ENCODE data around the gene NUP54.
A peak's percentile ranks its signal among the peaks of the same experiment; 100 is the strongest.

Gene NUP54

GRCh38 chr4:76178296-76178695, 30.1 kb upstream of the NUP54 start:
- Histone ChIP-seq H3K9me3 (replicated peaks; ENCODE audit: low read length) (no peaks in the 10 kb centered on the region), H3K4me1 (ENCODE audit: control insufficient read depth, insufficient read depth, low read length) (peaks cover 10% of the 10 kb centered on the region), H3K4me2 (ENCODE audit: low read length) (no peak overlapping the region), H3K9ac (ENCODE audit: low read depth, low read length) (no peak overlapping the region), H3K27me3 (ENCODE audit: control insufficient read depth, insufficient read depth, low read length) (no peaks in the 10 kb centered on the region), H3K36me3 (ENCODE audit: insufficient read depth, low read length) (peaks cover 45% of the 10 kb centered on the region), H3K4me3 (ENCODE audit: low read length) (no peak overlapping the region)

DNA sequence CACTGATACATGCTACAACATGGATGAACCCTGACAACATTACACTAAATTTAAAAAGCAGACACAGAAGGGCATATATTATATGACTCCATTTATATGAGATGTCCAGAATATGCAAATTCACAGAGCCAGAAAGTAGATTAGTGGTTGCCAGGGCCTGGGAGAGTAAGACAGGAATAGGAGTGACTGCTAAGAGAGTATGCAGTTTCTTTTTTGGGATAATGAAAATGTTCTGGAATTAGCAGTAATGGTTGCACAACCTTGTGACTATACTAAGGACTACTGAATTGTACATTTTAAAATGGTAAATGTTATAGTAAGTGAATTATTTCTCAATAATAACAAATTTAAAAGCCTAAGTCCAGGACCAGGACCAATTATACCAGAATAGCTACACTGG, 29.5 kb upstream of the NUP54 start:
- H3K4me2 ChIP-seq (ENCODE audit: low read length): no peak overlapping the region
- peaks cover 45% of the 10 kb centered on the region for H3K36me3 ChIP-seq (ENCODE audit: insufficient read depth, low read length)
- H3K4me1 ChIP-seq (ENCODE audit: control insufficient read depth, insufficient read depth, low read length): peaks cover 10% of the 10 kb centered on the region
- no peak overlapping the region for H3K4me3 ChIP-seq (ENCODE audit: low read length)
- H3K27me3 ChIP-seq (ENCODE audit: control insufficient read depth, insufficient read depth, low read length): no peaks in the 10 kb centered on the region
- no peaks in the 10 kb centered on the region for H3K9me3 ChIP-seq (replicated peaks; ENCODE audit: low read length)
- H3K9ac ChIP-seq (ENCODE audit: low read depth, low read length): no peak overlapping the region

DNA sequence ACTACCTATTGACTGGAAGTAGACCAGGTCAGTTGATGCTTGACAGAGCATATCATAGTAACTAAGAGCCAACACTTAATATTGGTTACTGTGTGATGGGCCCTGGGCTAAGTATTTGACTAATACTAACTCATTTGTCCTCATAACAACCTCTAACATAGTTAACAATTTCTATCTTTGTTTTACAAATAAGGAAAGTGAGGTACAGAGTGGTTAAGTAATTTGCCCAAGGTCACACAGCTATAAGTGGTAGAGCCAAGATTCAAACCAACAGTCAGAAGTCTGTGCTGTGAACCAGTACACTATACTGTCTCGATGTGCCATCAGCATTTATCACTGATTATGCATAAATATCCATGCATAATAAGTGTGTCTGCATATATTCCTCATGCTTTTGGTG, 27.1 kb upstream of the NUP54 start:
- no peaks in the 10 kb centered on the region for H3K27me3 ChIP-seq (ENCODE audit: control insufficient read depth, insufficient read depth, low read length)
- no peak overlapping the region for H3K9ac ChIP-seq (ENCODE audit: low read depth, low read length)
- no peak overlapping the region for H3K4me2 ChIP-seq (ENCODE audit: low read length)
- H3K9me3 ChIP-seq (replicated peaks; ENCODE audit: low read length): no peaks in the 10 kb centered on the region
- H3K36me3 ChIP-seq (ENCODE audit: insufficient read depth, low read length): peaks cover 45% of the 10 kb centered on the region
- H3K4me1 ChIP-seq (ENCODE audit: control insufficient read depth, insufficient read depth, low read length): peaks cover 10% of the 10 kb centered on the region
- H3K4me3 ChIP-seq (ENCODE audit: low read length): no peak overlapping the region

- Histone ChIP-seq H3K27me3 (ENCODE audit: control insufficient read depth, insufficient read depth, low read length) (no peaks in the 10 kb centered on the region), H3K4me3 (ENCODE audit: low read length) (no peak overlapping the region), H3K4me1 (ENCODE audit: control insufficient read depth, insufficient read depth, low read length) (peaks cover 10% of the 10 kb centered on the region), H3K4me2 (ENCODE audit: low read length) (no peak overlapping the region), H3K9ac (ENCODE audit: low read depth, low read length) (no peak overlapping the region), H3K36me3 (ENCODE audit: insufficient read depth, low read length) (peaks cover 49% of the 10 kb centered on the region), H3K9me3 (replicated peaks; ENCODE audit: low read length) (no peaks in the 10 kb centered on the region)
Observed at GRCh38 chr4:76174216-76174615, 26.0 kb upstream of the NUP54 start.

GRCh38 chr4:76168688-76169087, 20.5 kb upstream of the NUP54 start:
- Histone ChIP-seq H3K4me2 (ENCODE audit: low read length) (no peak overlapping the region), H3K27me3 (ENCODE audit: control insufficient read depth, insufficient read depth, low read length) (no peaks in the 10 kb centered on the region), H3K9ac (ENCODE audit: low read depth, low read length) (no peak overlapping the region), H3K36me3 (ENCODE audit: insufficient read depth, low read length) (peaks cover 65% of the 10 kb centered on the region), H3K4me1 (ENCODE audit: control insufficient read depth, insufficient read depth, low read length) (no peaks in the 10 kb centered on the region), H3K4me3 (ENCODE audit: low read length) (no peak overlapping the region), H3K9me3 (replicated peaks; ENCODE audit: low read length) (no peaks in the 10 kb centered on the region)

DNA sequence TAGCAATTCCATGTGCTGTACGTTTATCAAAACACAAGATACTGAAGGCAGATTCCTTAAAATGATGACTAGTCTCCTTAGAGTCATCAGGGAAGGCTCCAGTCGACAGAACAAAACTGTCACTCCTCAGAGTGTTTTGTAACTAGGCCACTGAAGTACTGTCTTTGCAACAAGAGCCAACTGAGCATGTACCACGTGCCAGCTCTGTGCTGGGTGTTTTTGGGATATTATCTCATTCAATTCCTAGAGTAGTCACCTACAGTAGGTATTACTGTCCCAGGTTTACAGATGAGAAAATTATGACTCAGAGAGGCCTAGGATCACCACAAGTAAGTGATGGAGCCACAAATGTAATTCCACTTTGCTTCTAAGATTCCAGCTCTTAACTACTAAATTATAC, 18.3 kb upstream of the NUP54 start:
- Histone ChIP-seq H3K9ac (ENCODE audit: low read depth, low read length) (no peak overlapping the region), H3K9me3 (replicated peaks; ENCODE audit: low read length) (no peaks in the 10 kb centered on the region), H3K4me3 (ENCODE audit: low read length) (no peak overlapping the region), H3K4me1 (ENCODE audit: control insufficient read depth, insufficient read depth, low read length) (no peaks in the 10 kb centered on the region), H3K27me3 (ENCODE audit: control insufficient read depth, insufficient read depth, low read length) (no peaks in the 10 kb centered on the region), H3K4me2 (ENCODE audit: low read length) (no peak overlapping the region), H3K36me3 (ENCODE audit: insufficient read depth, low read length) (peaks cover 81% of the 10 kb centered on the region)

GRCh38 chr4:76160355-76160754, 12.2 kb upstream of the NUP54 start:
- Histone ChIP-seq H3K4me2 (ENCODE audit: low read length) (no peak overlapping the region), H3K36me3 (ENCODE audit: insufficient read depth, low read length) (peaks cover 62% of the 10 kb centered on the region)

DNA sequence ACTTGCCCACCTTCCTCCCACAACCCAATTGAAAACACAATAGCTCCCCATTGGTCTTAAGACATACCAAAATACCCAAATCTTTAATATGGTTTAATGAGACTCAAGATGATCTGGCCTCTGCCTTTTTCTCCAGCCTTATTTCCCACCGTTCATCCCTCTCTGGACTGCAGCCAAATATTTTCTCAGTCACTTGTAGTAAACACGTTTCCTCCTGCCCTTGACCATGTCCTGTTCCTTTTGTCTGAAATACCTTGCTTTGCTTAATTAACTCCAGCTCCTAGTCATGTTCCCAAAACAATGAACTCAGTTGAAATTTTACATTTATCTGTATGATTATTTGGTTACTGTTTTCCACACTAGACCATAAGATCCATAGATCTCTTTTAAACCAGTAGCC, 8.4 kb upstream of the NUP54 start:
- H3K9ac ChIP-seq (ENCODE audit: low read depth, low read length): no peak overlapping the region
- no peaks in the 10 kb centered on the region for H3K9me3 ChIP-seq (replicated peaks; ENCODE audit: low read length)
- H3K4me1 ChIP-seq (ENCODE audit: control insufficient read depth, insufficient read depth, low read length): no peaks in the 10 kb centered on the region
- peaks cover 31% of the 10 kb centered on the region for H3K36me3 ChIP-seq (ENCODE audit: insufficient read depth, low read length)
- no peak overlapping the region for H3K4me2 ChIP-seq (ENCODE audit: low read length)
- H3K4me3 ChIP-seq (ENCODE audit: low read length): no peak overlapping the region
- H3K27me3 ChIP-seq (ENCODE audit: control insufficient read depth, insufficient read depth, low read length): no peaks in the 10 kb centered on the region

More at GRCh38 chr4:76160355-76160754, 12.2 kb upstream of the NUP54 start:
- no peaks in the 10 kb centered on the region for H3K9me3 ChIP-seq (replicated peaks; ENCODE audit: low read length)
- no peak overlapping the region for H3K4me3 ChIP-seq (ENCODE audit: low read length)
- no peaks in the 10 kb centered on the region for H3K27me3 ChIP-seq (ENCODE audit: control insufficient read depth, insufficient read depth, low read length)
- H3K4me1 ChIP-seq (ENCODE audit: control insufficient read depth, insufficient read depth, low read length): no peaks in the 10 kb centered on the region
- H3K9ac ChIP-seq (ENCODE audit: low read depth, low read length): no peak overlapping the region

DNA sequence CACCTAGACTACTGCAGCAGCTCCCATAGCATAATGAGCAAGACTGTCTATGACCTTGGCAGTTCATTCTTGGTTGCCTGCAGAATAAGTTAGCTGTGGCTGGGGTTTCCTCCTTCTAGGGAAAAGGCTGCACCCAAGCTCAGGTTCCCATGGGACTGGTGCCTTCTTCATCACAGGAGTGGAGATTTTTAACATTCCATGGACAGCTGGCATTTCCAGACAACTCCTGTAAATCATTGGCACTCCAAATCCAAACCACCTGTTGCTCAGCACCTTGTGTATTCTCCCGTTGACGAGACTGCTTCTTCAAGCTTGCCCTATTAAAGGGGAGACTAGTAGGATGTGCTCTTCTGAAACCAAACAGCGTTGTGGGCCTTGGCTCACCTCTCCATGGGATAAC, 7.8 kb upstream of the NUP54 start:
- Histone ChIP-seq H3K36me3 (ENCODE audit: insufficient read depth, low read length) (peaks cover 25% of the 10 kb centered on the region), H3K27me3 (ENCODE audit: control insufficient read depth, insufficient read depth, low read length) (no peaks in the 10 kb centered on the region), H3K4me1 (ENCODE audit: control insufficient read depth, insufficient read depth, low read length) (no peaks in the 10 kb centered on the region), H3K4me2 (ENCODE audit: low read length) (no peak overlapping the region), H3K4me3 (ENCODE audit: low read length) (no peak overlapping the region), H3K9me3 (replicated peaks; ENCODE audit: low read length) (no peaks in the 10 kb centered on the region), H3K9ac (ENCODE audit: low read depth, low read length) (no peak overlapping the region)

GRCh38 chr4:76153356-76153755, 5.2 kb upstream of the NUP54 start:
- H3K27me3 ChIP-seq (ENCODE audit: control insufficient read depth, insufficient read depth, low read length): no peaks in the 10 kb centered on the region
- peaks cover 8% of the 10 kb centered on the region for H3K4me1 ChIP-seq (ENCODE audit: control insufficient read depth, insufficient read depth, low read length)
- no peak overlapping the region for H3K4me3 ChIP-seq (ENCODE audit: low read length)
- H3K9ac ChIP-seq (ENCODE audit: low read depth, low read length): no peak overlapping the region
- no peaks in the 10 kb centered on the region for H3K9me3 ChIP-seq (replicated peaks; ENCODE audit: low read length)
- H3K36me3 ChIP-seq (ENCODE audit: insufficient read depth, low read length): peaks cover 4% of the 10 kb centered on the region
- no peak overlapping the region for H3K4me2 ChIP-seq (ENCODE audit: low read length)

GRCh38 chr4:76147454-76148141, 599 bp downstream of the NUP54 start:
- Histone ChIP-seq H3K9me3 (replicated peaks; ENCODE audit: low read length) (no peaks in the 10 kb centered on the region), H3K4me1 (ENCODE audit: control insufficient read depth, insufficient read depth, low read length) (peaks cover 18% of the 10 kb centered on the region), H3K4me3 (ENCODE audit: low read length) (peak overlapping the region; percentile 87), H3K27me3 (ENCODE audit: control insufficient read depth, insufficient read depth, low read length) (no peaks in the 10 kb centered on the region), H3K36me3 (ENCODE audit: insufficient read depth, low read length) (peaks cover 9% of the 10 kb centered on the region), H3K9ac (ENCODE audit: low read depth, low read length) (peak overlapping the region; percentile 82), H3K4me2 (ENCODE audit: low read length) (peak overlapping the region; percentile 78)

DNA sequence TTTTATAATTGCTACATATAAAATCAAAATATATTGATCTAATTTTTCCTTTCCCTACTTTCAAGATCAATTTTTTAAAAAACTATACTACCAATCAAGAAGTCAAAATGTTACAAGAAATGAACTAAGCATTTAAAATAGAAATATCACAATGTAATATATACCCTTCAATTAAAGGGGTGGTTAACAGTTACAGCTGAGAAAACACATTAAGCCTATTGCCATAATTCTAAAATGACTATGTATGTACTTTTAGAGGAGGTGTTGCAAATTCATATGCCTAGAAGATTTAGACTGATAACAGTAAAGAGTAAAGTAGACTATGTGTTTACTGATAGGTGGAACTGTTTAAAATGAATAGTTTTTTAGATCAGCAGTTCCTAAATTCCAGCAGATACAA, 3.7 kb downstream of the NUP54 start:
- H3K9ac ChIP-seq (ENCODE audit: low read depth, low read length): no peak overlapping the region
- no peaks in the 10 kb centered on the region for H3K27me3 ChIP-seq (ENCODE audit: control insufficient read depth, insufficient read depth, low read length)
- H3K4me3 ChIP-seq (ENCODE audit: low read length): no peak overlapping the region
- no peak overlapping the region for H3K4me2 ChIP-seq (ENCODE audit: low read length)
- H3K4me1 ChIP-seq (ENCODE audit: control insufficient read depth, insufficient read depth, low read length): peaks cover 16% of the 10 kb centered on the region
- peaks cover 30% of the 10 kb centered on the region for H3K36me3 ChIP-seq (ENCODE audit: insufficient read depth, low read length)
- H3K9me3 ChIP-seq (replicated peaks; ENCODE audit: low read length): no peaks in the 10 kb centered on the region

Measured in skeletal muscle satellite cell (primary cell).